HCT116 (cell line): Measurements from ENCODE around the gene MRPS16. TPM values are rescaled to one million over a fixed set of nuclear protein-coding genes. Genes with fewer than 3 reads are reported as not detected.

Source experiments
- ATAC-seq: fragments of 200-7000 bp; cut with Tn5 transposase; 2 replicates; pipeline ENCODE4 v1.9.1; 2020; ENCODE audit warnings: mild to moderate bottlenecking, moderate library complexity
- BruUV-seq: library from RNA; stranded (reverse); fragments of 400-500 nt; replicated peaks from 2 replicates; lab custom pipeline; 2021; lab: Mats Ljungman, UMichigan
- CTCF ChIA-PET: fragments of 300-600 bp; sonication (Branson Sonifier 250); formaldehyde crosslinking; loops from one replicate; lab custom pipeline; 2021; ENCODE audit warnings: antibody characterized with exemption; lab: Charles Lee
- POLR2A ChIA-PET: fragments of 300-600, 350-600 bp; sonication (Branson Sonifier 250); formaldehyde crosslinking; loops from one replicate; lab custom pipeline; 2021; ENCODE audit warnings: antibody characterized with exemption; lab: Charles Lee
- RAD21 ChIA-PET, 2 experiments: fragments of 300-600 bp; sonication (Branson Sonifier 250); formaldehyde crosslinking; loops; one replicate each; lab custom pipeline; 2023; ENCODE audit warnings: low total read pairs in 2 of 2; ENCODE audit not compliant: uncharacterized antibody in 2 of 2, unreplicated experiment in 2 of 2, low non-redundant PET in 1 of 2; lab: Charles Lee
- DNase-seq: peaks from one replicate; pipeline ENCODE4 v3.0.0-alpha.2; 2010; ENCODE audit warnings: low read depth, low spot score
- H2AFZ ChIP-seq: fragments of 200-600 bp; shearing (Covaris generic), sonication (generic); 2 replicates; pipeline ENCODE4 v1.6.1; 2017; ENCODE audit warnings: low read depth, mixed run types, mixed read lengths, antibody characterized with exemption, low read length; ENCODE audit not compliant: poor library complexity, severe bottlenecking
- H3K27ac ChIP-seq: 2 replicates; pipeline ENCODE4 v1.5.1; 2012; ENCODE audit warnings: low read depth, low read length
- H3K27me3 ChIP-seq: fragments of 200-600 bp; sonication (generic); 2 replicates; pipeline ENCODE4 v1.6.1; 2016; ENCODE audit warnings: mixed run types, low read length, mixed read lengths; ENCODE audit not compliant: insufficient read depth
- H3K36me3 ChIP-seq, 2 experiments: fragments of 200-500 bp in 1 of 2; fragments of 200-600 bp in 1 of 2; sonication (Bioruptor generic) in 1 of 2; sonication (generic) in 1 of 2; 2 replicates each; pipeline versions ENCODE4 v1.5.1 to v1.6.1; 2014 to 2016; ENCODE audit warnings: low read length in 2 of 2, inconsistent platforms in 1 of 2, mixed read lengths in 1 of 2, mixed run types in 1 of 2; ENCODE audit not compliant: insufficient read depth in 2 of 2, control insufficient read depth in 1 of 2
- H3K4me1 ChIP-seq, 2 experiments: fragments of 200-600 bp in 1 of 2; sonication (generic) in 1 of 2; 2 replicates each; pipeline versions ENCODE4 v1.5.1 to v1.6.1; 2012 to 2017; ENCODE audit warnings: low read length in 2 of 2, inconsistent platforms in 1 of 2, mild to moderate bottlenecking in 1 of 2, mixed read lengths in 1 of 2, mixed run types in 1 of 2, moderate library complexity in 1 of 2; ENCODE audit not compliant: insufficient read depth in 2 of 2, control insufficient read depth in 1 of 2
- H3K4me2 ChIP-seq: fragments of 200-600 bp; sonication (generic); 2 replicates; pipeline ENCODE4 v1.6.1; 2017; ENCODE audit warnings: mixed run types, low read length, mixed read lengths
- H3K4me3 ChIP-seq, 2 experiments: fragments of 200-600 bp in 1 of 2; sonication (generic) in 1 of 2; replicated peaks in 1 of 2; 2 replicates each; pipeline ENCODE4 v1.5.1; 2011 to 2016; ENCODE audit warnings: low read length in 2 of 2, control low read depth in 1 of 2, low read depth in 1 of 2, mild to moderate bottlenecking in 1 of 2, mixed read lengths in 1 of 2, mixed run types in 1 of 2
- H3K79me2 ChIP-seq: fragments of 200-600 bp; sonication (generic); 2 replicates; pipeline ENCODE4 v1.6.1; 2017; ENCODE audit warnings: mild to moderate bottlenecking, mixed run types, low read length, moderate library complexity, mixed read lengths; ENCODE audit not compliant: insufficient read depth
- H3K9ac ChIP-seq: fragments of 200-600 bp; sonication (generic); 2 replicates; pipeline ENCODE4 v1.6.1; 2016; ENCODE audit warnings: low read length, mixed read lengths
- H3K9me2 ChIP-seq: fragments of 200-600 bp; sonication (generic), shearing (Covaris generic); 2 replicates; pipeline ENCODE4 v1.6.1; 2017; ENCODE audit warnings: mixed run types, mild to moderate bottlenecking, moderate library complexity; ENCODE audit not compliant: insufficient read depth
- H3K9me3 ChIP-seq, 2 experiments: fragments of 200-500 bp in 1 of 2; fragments of 200-600 bp in 1 of 2; sonication (Bioruptor generic) in 1 of 2; sonication (generic) in 1 of 2; 2 replicates each; pipeline ENCODE4 v1.6.1; 2014 to 2017; ENCODE audit warnings: low read length in 2 of 2, mixed read lengths in 2 of 2, inconsistent platforms in 1 of 2, low read depth in 1 of 2, mild to moderate bottlenecking in 1 of 2, mixed run types in 1 of 2, moderate library complexity in 1 of 2; ENCODE audit not compliant: control insufficient read depth in 1 of 2, insufficient read depth in 1 of 2
- H4K20me1 ChIP-seq: fragments of 200-600 bp; sonication (generic), shearing (Covaris generic); 2 replicates; pipeline ENCODE4 v1.6.1; 2017; ENCODE audit warnings: mixed run types, mild to moderate bottlenecking, moderate library complexity; ENCODE audit not compliant: insufficient read depth
- ATF3 ChIP-seq: IDR thresholded peaks from 2 replicates; pipeline ENCODE4 v1.6.1; 2012
- CBX3 ChIP-seq: IDR thresholded peaks from 2 replicates; pipeline ENCODE4 v1.6.1; 2012; ENCODE audit warnings: low read depth
- CEBPB ChIP-seq: IDR thresholded peaks from 2 replicates; pipeline ENCODE4 v1.6.1; 2012; ENCODE audit warnings: low read depth
- CTCF ChIP-seq, 3 experiments: fragments of 200-600 bp in 1 of 3; sonication (generic) in 1 of 3; IDR thresholded peaks in 2 of 3; conservative IDR thresholded peaks in 1 of 3; 2 replicates each; pipeline ENCODE4 v1.5.1; 2012 to 2017; ENCODE audit warnings: low read depth in 2 of 3, low read length in 2 of 3, antibody characterized with exemption in 1 of 3, borderline replicate concordance in 1 of 3, control low read depth in 1 of 3, mild to moderate bottlenecking in 1 of 3, mixed read lengths in 1 of 3, mixed run types in 1 of 3, moderate library complexity in 1 of 3; ENCODE audit not compliant: insufficient read depth in 1 of 3
- EGR1 ChIP-seq: IDR thresholded peaks from 2 replicates; pipeline ENCODE4 v1.6.1; 2012; ENCODE audit warnings: low read depth
- ELF1 ChIP-seq: IDR thresholded peaks from 2 replicates; pipeline ENCODE4 v1.6.1; 2012; ENCODE audit warnings: low read depth, borderline replicate concordance
- EZH2 ChIP-seq: fragments of 200-600 bp; sonication (generic); IDR thresholded peaks from 2 replicates; pipeline ENCODE4 v1.6.1; 2017; ENCODE audit warnings: antibody characterized with exemption, mixed run types
- EZH2phosphoT487 ChIP-seq: fragments of 200-600 bp; IDR thresholded peaks from 2 replicates; pipeline ENCODE4 v1.6.1; 2018; ENCODE audit warnings: antibody characterized with exemption, borderline replicate concordance
- FOSL1 ChIP-seq: IDR thresholded peaks from 2 replicates; pipeline ENCODE4 v1.6.1; 2012; ENCODE audit warnings: low read depth
- JUND ChIP-seq: IDR thresholded peaks from 2 replicates; pipeline ENCODE4 v1.6.1; 2012
- MAX ChIP-seq: IDR thresholded peaks from 2 replicates; pipeline ENCODE4 v1.6.1; 2012
- POLR2AphosphoS5 ChIP-seq: IDR thresholded peaks from 2 replicates; pipeline ENCODE4 v1.6.1; 2011; ENCODE audit warnings: mild to moderate bottlenecking, low read depth, low read length, moderate library complexity
- RAD21 ChIP-seq: IDR thresholded peaks from 2 replicates; pipeline ENCODE4 v1.6.1; 2012; ENCODE audit warnings: low read depth, mild to moderate bottlenecking
- SIN3A ChIP-seq: IDR thresholded peaks from 2 replicates; pipeline ENCODE4 v1.6.1; 2012; ENCODE audit warnings: low read depth
- SP1 ChIP-seq: IDR thresholded peaks from 2 replicates; pipeline ENCODE4 v1.6.1; 2012; ENCODE audit warnings: low read depth
- SRF ChIP-seq: IDR thresholded peaks from 2 replicates; pipeline ENCODE4 v1.6.1; 2012; ENCODE audit warnings: low read depth
- TCF7L2 ChIP-seq: IDR thresholded peaks from 2 replicates; pipeline ENCODE4 v1.7.0; 2011; ENCODE audit warnings: borderline replicate concordance, inconsistent platforms; ENCODE audit not compliant: insufficient read depth, insufficient read length; ENCODE audit errors: extremely low read depth
- YY1 ChIP-seq: IDR thresholded peaks from 2 replicates; pipeline ENCODE4 v1.6.1; 2011; ENCODE audit warnings: low read length, low read depth, moderate library complexity, mild to moderate bottlenecking; ENCODE audit not compliant: insufficient replicate concordance; ENCODE audit errors: extremely low read depth
- ZNF274 ChIP-seq: fragments of 200-500 bp; sonication (Bioruptor generic); IDR thresholded peaks from 2 replicates; pipeline ENCODE4 v1.6.1; 2014; ENCODE audit warnings: mild to moderate bottlenecking, low read depth, low read length, inconsistent platforms
- intact Hi-C: fragments of 100-400 bp; cut with micrococcal nuclease; formaldehyde crosslinking; loops from 2 replicates; pipeline ENCODE4 v1.10.0; 2022
- total RNA-seq: library from RNA; stranded (reverse); gene quantifications from one replicate; pipeline ENCODE4 v1.2.1, GENCODE V29; 2021; ENCODE audit not compliant: unreplicated experiment

Gene MRPS16
- total RNA-seq, 1 experiment from 2014 or later, result 122 TPM

- RAD21 ChIA-PET, result no interaction called here
- POLR2A ChIA-PET, result no interaction called here
- Histone ChIP-seq H4K20me1 (no peaks in the 10 kb centered on the region; the same call in 1 of the 2 replicates), H3K9me2 (no peaks in the 10 kb centered on the region), H3K27me3 (no peaks in the 10 kb centered on the region), H3K27ac (no peak overlapping the region), H3K4me1 (no peaks in the 10 kb centered on the region), H3K4me3 (no peak overlapping the region), H3K4me2 (no peak overlapping the region), H3K79me2 (no peaks in the 10 kb centered on the region), H3K9ac (no peak overlapping the region), H3K9me3 (no peaks in the 10 kb centered on the region), H2AFZ (no peak overlapping the region), H3K36me3 (peaks cover 2 to 4% of the 10 kb centered on the region in 2 experiments; a peak in 2 of 4 replicates)
- TF ChIP-seq SRF, result no peak
- TF ChIP-seq EZH2phosphoT487, result no peak
- no peak for TF ChIP-seq CEBPB
- TF ChIP-seq RAD21, result no peak
- TF ChIP-seq CBX3, result no peak
- TF ChIP-seq SIN3A, result no peak
- no peak for TF ChIP-seq EZH2
- no peak for TF ChIP-seq ELF1
- TF ChIP-seq CTCF (IDR thresholded peaks at IDR 0.05 in 2 of 3, conservative IDR thresholded peaks at IDR 0.05 in 1 of 3; ENCODE audit: borderline replicate concordance in 1 of 3, insufficient read depth in 1 of 3, low read depth in 2 of 3, low read length in 2 of 3), result no peak
- TF ChIP-seq ZNF274, result no peak
- TF ChIP-seq POLR2AphosphoS5, result no peak
- no peak for TF ChIP-seq JUND
- TF ChIP-seq ATF3, result no peak
- TF ChIP-seq TCF7L2, result no peak
- no peak for TF ChIP-seq EGR1
- TF ChIP-seq SP1, result no peak
- no peak for TF ChIP-seq MAX
- no peak for TF ChIP-seq FOSL1
- no peak for TF ChIP-seq YY1
- ATAC-seq (no peak), DNase-seq (no peak)
- intact Hi-C loops, result no loop called here
- CTCF ChIA-PET, result no interaction called here
- no TSS peak for BruUV-seq
Observed at GRCh38 chr10:73228247-73228646, 24.2 kb downstream of the MRPS16 start.
